H9 (cell line): ENCODE measurements around the gene SSR2. TPM values are rescaled to one million over a fixed set of nuclear protein-coding genes. Genes with fewer than 3 reads are reported as not detected.

ENCODE experiments used
- DNase-seq: peaks from one replicate; pipeline ENCODE4 v3.0.0-alpha.2; 2017
- H2AFZ ChIP-seq: one replicate; pipeline ENCODE4 v1.6.1; 2013; ENCODE audit warnings: mild to moderate bottlenecking, low read length, control low read depth, moderate library complexity
- H2AK5ac ChIP-seq: 2 replicates; pipeline ENCODE4 v1.6.1; 2013; ENCODE audit warnings: low read length, control low read depth, mixed read lengths; ENCODE audit not compliant: insufficient read length
- H2BK120ac ChIP-seq: one replicate; pipeline ENCODE4 v1.6.1; 2013; ENCODE audit warnings: low read depth, mild to moderate bottlenecking, low read length, control low read depth, inconsistent platforms; ENCODE audit not compliant: poor library complexity, severe bottlenecking
- H2BK12ac ChIP-seq: 2 replicates; pipeline ENCODE4 v1.6.1; 2013; ENCODE audit warnings: low read length, control low read depth, mixed read lengths, low read depth; ENCODE audit not compliant: insufficient read length
- H2BK15ac ChIP-seq: 2 replicates; pipeline ENCODE4 v1.6.1; 2013; ENCODE audit warnings: low read depth, low read length, control low read depth
- H2BK20ac ChIP-seq: one replicate; pipeline ENCODE4 v1.6.1; 2013; ENCODE audit warnings: low read depth, mild to moderate bottlenecking, low read length, control low read depth, inconsistent platforms; ENCODE audit not compliant: poor library complexity, severe bottlenecking
- H2BK5ac ChIP-seq: 2 replicates; pipeline ENCODE4 v1.6.1; 2013; ENCODE audit warnings: low read length, control low read depth, mixed read lengths; ENCODE audit not compliant: insufficient read length
- H3K14ac ChIP-seq: 2 replicates; pipeline ENCODE4 v1.6.1; 2013; ENCODE audit warnings: low read length, control low read depth; ENCODE audit not compliant: insufficient read depth
- H3K18ac ChIP-seq: 2 replicates; pipeline ENCODE4 v1.6.1; 2013; ENCODE audit warnings: low read depth, mild to moderate bottlenecking, mixed read lengths, low read length, control low read depth; ENCODE audit not compliant: insufficient read length
- H3K23ac ChIP-seq: 2 replicates; pipeline ENCODE4 v1.6.1; 2013; ENCODE audit warnings: low read length, control low read depth, mixed read lengths, low read depth; ENCODE audit not compliant: insufficient read length
- H3K23me2 ChIP-seq: 2 replicates; pipeline ENCODE4 v1.6.1; 2013; ENCODE audit warnings: low read depth, mild to moderate bottlenecking, mixed read lengths, low read length, control low read depth; ENCODE audit not compliant: insufficient read length, poor library complexity, severe bottlenecking
- H3K27ac ChIP-seq: 2 replicates; pipeline ENCODE4 v1.5.1; 2013; ENCODE audit warnings: low read length, control low read depth, mixed read lengths, low read depth; ENCODE audit not compliant: insufficient read length
- H3K27me3 ChIP-seq: 2 replicates; pipeline ENCODE4 v1.6.1; 2013; ENCODE audit warnings: low read length, control low read depth, inconsistent platforms; ENCODE audit not compliant: insufficient read depth
- H3K4ac ChIP-seq: 2 replicates; pipeline ENCODE4 v1.6.1; 2013; ENCODE audit warnings: low read depth, mild to moderate bottlenecking, control low read depth, inconsistent platforms, low read length, moderate library complexity
- H3K4me1 ChIP-seq: 2 replicates; pipeline ENCODE4 v1.6.1; 2013; ENCODE audit warnings: low read length, control low read depth, inconsistent platforms; ENCODE audit not compliant: insufficient read depth
- H3K4me2 ChIP-seq: 2 replicates; pipeline ENCODE4 v1.6.1; 2013; ENCODE audit warnings: low read length, control low read depth, mixed read lengths; ENCODE audit not compliant: insufficient read length, insufficient read depth
- H3K56ac ChIP-seq: 2 replicates; pipeline ENCODE4 v1.6.1; 2013; ENCODE audit warnings: low read depth, mild to moderate bottlenecking, mixed read lengths, low read length, control low read depth; ENCODE audit not compliant: insufficient read length
- H3K79me1 ChIP-seq: 2 replicates; pipeline ENCODE4 v1.6.1; 2013; ENCODE audit warnings: low read depth, mild to moderate bottlenecking, moderate library complexity, low read length, control low read depth, inconsistent platforms; ENCODE audit not compliant: insufficient read depth, poor library complexity, severe bottlenecking
- H3K79me2 ChIP-seq: 2 replicates; pipeline ENCODE4 v1.6.1; 2013; ENCODE audit warnings: low read length, control low read depth, inconsistent platforms; ENCODE audit not compliant: insufficient read depth
- H3K9ac ChIP-seq: 2 replicates; pipeline ENCODE4 v1.6.1; 2013; ENCODE audit warnings: low read length, control low read depth, mixed read lengths; ENCODE audit not compliant: insufficient read length; ENCODE audit errors: extremely low read depth
- H3K9me3 ChIP-seq: one replicate; pipeline ENCODE4 v1.6.1; 2013; ENCODE audit warnings: low read depth, low read length, inconsistent platforms; ENCODE audit not compliant: control insufficient read depth
- H3T11ph ChIP-seq: one replicate; pipeline ENCODE4 v1.6.1; 2013; ENCODE audit warnings: mild to moderate bottlenecking, low read length, control low read depth, inconsistent platforms
- H4K20me1 ChIP-seq: one replicate; pipeline ENCODE4 v1.6.1; 2013; ENCODE audit not compliant: control insufficient read depth, insufficient read length, insufficient read depth
- H4K5ac ChIP-seq: 2 replicates; pipeline ENCODE4 v1.6.1; 2013; ENCODE audit warnings: low read depth, mild to moderate bottlenecking, mixed read lengths, low read length, control low read depth; ENCODE audit not compliant: insufficient read length
- H4K8ac ChIP-seq: replicated peaks from 2 replicates; pipeline ENCODE4 v1.6.1; 2013; ENCODE audit warnings: low read length, control low read depth, mixed read lengths, low read depth; ENCODE audit not compliant: insufficient read length
- H4K91ac ChIP-seq: 2 replicates; pipeline ENCODE4 v1.6.1; 2013; ENCODE audit warnings: low read depth, mild to moderate bottlenecking, moderate library complexity, mixed read lengths, low read length, control low read depth; ENCODE audit not compliant: insufficient read length
- H3K27ac Mint-ChIP-seq, 3 experiments: 2 replicates in 2 of 3; 3 replicates in 1 of 3; pipeline ENCODE4 v1.8.0; 2020 to 2021; ENCODE audit warnings: mixed read lengths in 3 of 3, mild to moderate bottlenecking in 1 of 3, moderate library complexity in 1 of 3
- H3K27me3 Mint-ChIP-seq: 2 replicates; pipeline ENCODE4 v1.8.0; 2021; ENCODE audit warnings: low read depth, mild to moderate bottlenecking, moderate library complexity, mixed read lengths
- H3K36me3 Mint-ChIP-seq, 3 experiments: 2 replicates in 2 of 3; 3 replicates in 1 of 3; pipeline ENCODE4 v1.8.0; 2020 to 2021; ENCODE audit warnings: low read depth in 3 of 3, mixed read lengths in 3 of 3; ENCODE audit not compliant: insufficient read depth in 1 of 3
- H3K4me1 Mint-ChIP-seq, 2 experiments: 2 replicates each; pipeline ENCODE4 v1.8.0; 2020; ENCODE audit warnings: mixed read lengths in 2 of 2
- H3K4me3 Mint-ChIP-seq, 2 experiments: 2 replicates in 1 of 2; 3 replicates in 1 of 2; pipeline ENCODE4 v1.8.0; 2020 to 2021; ENCODE audit warnings: mild to moderate bottlenecking in 2 of 2, mixed read lengths in 2 of 2, moderate library complexity in 1 of 2
- H3K9me3 Mint-ChIP-seq, 2 experiments: 2 replicates in 1 of 2; 3 replicates in 1 of 2; pipeline ENCODE4 v1.8.0; 2020; ENCODE audit warnings: mild to moderate bottlenecking in 2 of 2, mixed read lengths in 2 of 2, moderate library complexity in 1 of 2
- CTCF ChIP-seq: fragments of 200-600 bp; sonication (generic); conservative IDR thresholded peaks from 3 replicates; pipeline ENCODE4 v1.8.0; 2021; ENCODE audit warnings: antibody characterized with exemption, mild to moderate bottlenecking
- WGBS: extraction: QIAGEN DNeasy Blood & Tissue Kit; methylation state at CpG from one replicate; pipeline ENCODE4 v1.1.7; 2013; ENCODE audit warnings: missing lambda C conversion rate, low lambda C conversion rate, mixed read lengths; ENCODE audit not compliant: insufficient read length; ENCODE audit errors: extremely low coverage; 5-methylcytosine and 5-hydroxymethylcytosine counted together
- total RNA-seq: library from RNA; stranded (reverse); gene quantifications from 2 replicates; pipeline ENCODE4 v1.2.1, GENCODE V29; 2021

The SSR2 gene
- total RNA-seq, 1 experiment from 2014 or later = 170 TPM

- Histone ChIP-seq H3K27me3 (no peaks in the 10 kb centered on the region; the same call in 1 of the 2 replicates), H2AK5ac (no peak overlapping the region), H4K8ac (no peak overlapping the region), H3K4ac (no peak overlapping the region), H3K18ac (no peak overlapping the region), H2AFZ (no peak overlapping the region), H2BK15ac (no peak overlapping the region), H3K4me2 (no peak overlapping the region), H3K9ac (no peak overlapping the region), H3K79me2 (peaks cover 4% of the 10 kb centered on the region; the same call in 1 of the 2 replicates), H4K20me1 (no peaks in the 10 kb centered on the region), H3K23me2 (peaks cover 5% of the 10 kb centered on the region), H3T11ph (no peak overlapping the region), H4K91ac (no peak overlapping the region), H2BK12ac (no peak overlapping the region), H3K56ac (no peak overlapping the region), H2BK20ac (no peak overlapping the region), H2BK5ac (no peak overlapping the region), H3K9me3 (no peaks in the 10 kb centered on the region), H2BK120ac (no peak overlapping the region), H3K4me1 (peaks cover 2% of the 10 kb centered on the region; the same call in 1 of the 2 replicates), H3K27ac (no peak overlapping the region), H3K14ac (no peak overlapping the region), H3K79me1 (peaks cover 4% of the 10 kb centered on the region), H3K23ac (no peak overlapping the region), H4K5ac (no peak overlapping the region)
- Mint-ChIP-seq H3K4me3 (no peak overlapping the region), H3K36me3 (peaks cover 6 to 7% (median 6%) of the 10 kb centered on the region in 3 experiments; a peak in 6 of 7 replicates), H3K27ac (no peak overlapping the region), H3K27me3 (peaks cover 32% of the 10 kb centered on the region), H3K9me3 (no peaks in the 10 kb centered on the region), H3K4me1 (peaks cover 11 to 16% of the 10 kb centered on the region in 2 experiments)
- no CpG with 5 or more reads among the region's 5 CpGs for WGBS
- no peak for DNase-seq
- no peak for TF ChIP-seq CTCF
Measured at GRCh38 chr1:156024801-156025200, 4.0 kb upstream of the SSR2 start.
